ENCODE results near the gene KRT81.

DNA sequence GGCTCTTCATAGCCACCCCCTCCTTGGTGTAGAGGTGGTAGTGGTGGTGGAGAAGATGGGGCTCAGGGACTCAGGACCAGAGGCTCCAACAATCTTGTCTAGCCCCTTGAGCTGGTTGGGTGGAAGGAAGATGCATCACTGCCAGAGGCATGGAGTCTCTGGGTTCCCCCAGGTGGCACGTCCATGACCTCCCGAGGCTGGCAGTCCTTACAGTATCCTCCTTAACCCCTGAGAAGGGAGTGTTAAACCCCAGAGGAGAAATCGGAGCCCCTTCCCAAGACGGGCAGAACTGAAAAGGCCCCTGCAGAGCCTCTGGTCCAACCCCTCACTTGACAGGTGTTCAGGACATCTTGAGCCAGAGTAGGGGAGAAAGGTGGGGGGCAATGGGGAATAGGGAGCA is 20.8 kb upstream of the KRT81 start:
- TF ChIP-seq, protein P1, sequence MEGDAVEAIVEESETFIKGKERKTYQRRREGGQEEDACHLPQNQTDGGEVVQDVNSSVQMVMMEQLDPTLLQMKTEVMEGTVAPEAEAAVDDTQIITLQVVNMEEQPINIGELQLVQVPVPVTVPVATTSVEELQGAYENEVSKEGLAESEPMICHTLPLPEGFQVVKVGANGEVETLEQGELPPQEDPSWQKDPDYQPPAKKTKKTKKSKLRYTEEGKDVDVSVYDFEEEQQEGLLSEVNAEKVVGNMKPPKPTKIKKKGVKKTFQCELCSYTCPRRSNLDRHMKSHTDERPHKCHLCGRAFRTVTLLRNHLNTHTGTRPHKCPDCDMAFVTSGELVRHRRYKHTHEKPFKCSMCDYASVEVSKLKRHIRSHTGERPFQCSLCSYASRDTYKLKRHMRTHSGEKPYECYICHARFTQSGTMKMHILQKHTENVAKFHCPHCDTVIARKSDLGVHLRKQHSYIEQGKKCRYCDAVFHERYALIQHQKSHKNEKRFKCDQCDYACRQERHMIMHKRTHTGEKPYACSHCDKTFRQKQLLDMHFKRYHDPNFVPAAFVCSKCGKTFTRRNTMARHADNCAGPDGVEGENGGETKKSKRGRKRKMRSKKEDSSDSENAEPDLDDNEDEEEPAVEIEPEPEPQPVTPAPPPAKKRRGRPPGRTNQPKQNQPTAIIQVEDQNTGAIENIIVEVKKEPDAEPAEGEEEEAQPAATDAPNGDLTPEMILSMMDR (IDR thresholded peaks at IDR 0.05 in 8 of 11, conservative IDR thresholded peaks at IDR 0.05 in 3 of 11): no peak
- no peak for TF ChIP-seq POLR2A (IDR thresholded peaks at IDR 0.05)

Data from spleen (tissue), 7 donors.